Nucleus accumbens (tissue), 56 donors: ENCODE data around the gene NIM1K.
"Not testable (repeated sequence)": the region's sequence is repeated elsewhere in the genome, so short reads cannot be mapped to it uniquely, and the experiment has no call there.

ENCODE experiments used
- DNase-seq, 56 donors: peaks; one replicate each; lab custom pipeline; 2025; lab: John Stamatoyannopoulos, UW

Gene NIM1K

DNA sequence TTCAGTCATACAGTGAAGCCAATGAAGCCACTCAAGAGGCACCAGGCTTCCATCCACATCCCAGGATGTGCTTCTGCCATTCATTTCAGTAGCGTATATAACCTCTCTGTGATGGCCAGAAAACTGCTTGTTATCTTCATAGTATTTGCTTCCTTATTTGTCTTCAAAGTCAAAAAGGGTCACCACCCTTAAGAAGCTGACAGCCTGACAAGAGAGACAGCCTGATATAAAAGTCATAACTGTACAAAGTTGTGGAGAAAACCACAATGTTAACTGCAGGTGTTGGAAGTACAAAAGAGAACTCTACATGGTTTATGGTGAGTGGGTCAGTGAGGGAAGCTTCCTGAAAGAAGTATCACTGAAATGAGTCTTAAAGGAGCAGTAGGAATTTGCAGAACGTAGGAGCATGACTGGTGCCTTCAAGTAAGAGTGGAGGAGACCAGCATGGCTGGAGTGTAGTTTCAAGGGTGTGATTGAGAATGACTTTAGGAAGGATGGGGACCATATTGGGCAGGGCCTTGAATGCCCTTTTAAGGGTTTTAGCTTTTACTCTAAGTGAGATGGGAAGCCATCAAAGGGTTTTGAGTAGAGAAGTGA lies 33.7 kb downstream of the NIM1K start:
- no peak for DNase-seq

DNA sequence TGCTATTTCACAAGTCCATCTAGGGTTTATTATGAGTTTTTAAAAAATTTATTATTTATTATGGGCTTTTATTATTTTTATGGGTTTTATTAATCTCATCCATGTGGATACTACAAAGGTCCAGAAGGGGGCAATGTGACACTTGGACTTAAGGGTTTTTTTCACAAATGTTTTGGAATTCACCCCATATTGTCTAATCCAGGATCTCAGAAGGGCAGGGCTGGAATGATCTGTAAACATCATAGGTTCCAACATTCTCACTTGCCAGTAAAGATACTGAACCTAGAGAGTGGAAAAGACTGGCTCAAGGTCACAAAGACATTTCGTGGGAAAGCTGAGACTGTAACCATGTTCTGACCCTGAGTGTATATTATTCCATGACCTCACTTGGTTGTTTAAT lies 35.6 kb downstream of the NIM1K start:
- DNase-seq = no peak

DNA sequence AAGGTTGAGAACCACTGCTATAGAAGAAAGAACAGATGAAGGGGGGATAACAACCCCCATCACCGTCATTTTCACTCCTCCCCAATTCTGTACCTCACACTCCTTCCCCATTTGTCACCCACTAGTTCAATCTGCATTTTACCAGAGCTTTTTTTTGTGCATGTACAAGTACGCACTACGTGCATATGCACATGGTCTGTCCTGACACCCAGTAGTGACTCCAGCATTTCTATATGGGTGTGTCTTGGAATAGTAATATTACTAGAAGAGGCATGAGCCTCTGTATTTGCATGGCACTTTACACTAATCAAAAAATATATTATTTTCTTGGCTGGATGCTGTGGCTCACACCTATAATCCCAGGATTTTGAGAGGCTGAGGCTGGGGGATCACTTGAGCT lies 38.7 kb downstream of the NIM1K start:
- DNase-seq = no peak

DNA sequence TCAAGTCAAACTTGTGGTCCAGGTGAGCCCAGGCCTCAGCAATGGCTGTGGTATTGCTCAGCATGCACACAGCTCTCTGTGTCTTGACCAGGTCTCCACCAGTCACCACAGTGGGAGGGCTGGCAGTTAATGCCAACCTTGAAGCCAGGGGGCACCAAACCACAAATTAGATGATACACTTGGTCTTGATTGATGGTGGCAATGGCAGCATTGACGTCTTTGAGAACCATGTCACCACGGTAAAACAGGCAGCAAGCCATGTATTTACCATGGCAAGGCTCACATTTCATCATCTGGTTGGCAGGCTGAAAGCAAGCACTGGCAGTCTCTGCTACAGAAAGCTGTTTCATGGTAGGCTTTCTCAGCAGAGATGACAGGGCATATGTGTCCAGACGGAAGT lies 40.0 kb downstream of the NIM1K start:
- no peak for DNase-seq

DNA sequence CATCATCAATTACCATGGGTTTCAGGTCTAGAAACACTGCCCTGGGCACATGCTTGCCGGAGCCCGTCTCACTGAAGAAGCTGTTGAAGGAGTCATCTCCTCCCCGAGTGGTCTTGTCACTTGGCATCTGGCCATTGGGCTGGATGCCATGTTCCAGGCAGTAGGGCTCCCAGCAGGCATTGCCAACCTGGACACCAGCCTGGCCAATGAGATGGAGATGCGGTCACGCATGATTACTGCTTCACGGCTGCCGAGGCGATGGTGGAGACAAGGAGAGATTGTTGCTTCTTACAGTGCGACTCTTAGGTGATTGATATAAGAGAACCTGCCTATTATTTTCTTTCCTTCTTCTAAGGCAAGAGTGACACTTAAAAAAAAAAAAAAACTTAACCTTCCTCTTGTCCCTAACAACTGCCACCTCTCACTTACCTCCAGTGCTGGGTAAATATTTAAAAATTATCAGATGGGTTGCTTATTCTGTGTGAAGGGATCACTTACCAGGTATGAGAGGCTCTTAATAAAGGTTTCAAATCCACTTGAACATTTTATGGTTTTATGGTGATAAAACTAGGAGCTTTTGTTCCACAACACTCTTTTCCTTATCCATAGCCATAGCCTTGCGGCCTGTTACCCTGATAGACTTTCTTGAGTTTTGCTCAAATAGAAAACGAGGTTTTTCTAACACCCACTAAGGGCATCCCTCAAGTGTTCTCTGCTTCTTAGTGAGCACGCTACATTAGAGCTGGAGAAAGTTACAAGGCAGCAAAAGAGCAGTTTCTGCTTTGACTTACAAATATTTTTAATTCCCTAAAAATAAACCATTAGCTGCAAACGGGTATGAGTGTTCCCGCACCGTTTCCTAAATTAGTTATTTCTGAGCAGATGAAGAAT lies 41.2 kb downstream of the NIM1K start:
- DNase-seq = peak in 1 of 56 donors; percentile 12

DNA sequence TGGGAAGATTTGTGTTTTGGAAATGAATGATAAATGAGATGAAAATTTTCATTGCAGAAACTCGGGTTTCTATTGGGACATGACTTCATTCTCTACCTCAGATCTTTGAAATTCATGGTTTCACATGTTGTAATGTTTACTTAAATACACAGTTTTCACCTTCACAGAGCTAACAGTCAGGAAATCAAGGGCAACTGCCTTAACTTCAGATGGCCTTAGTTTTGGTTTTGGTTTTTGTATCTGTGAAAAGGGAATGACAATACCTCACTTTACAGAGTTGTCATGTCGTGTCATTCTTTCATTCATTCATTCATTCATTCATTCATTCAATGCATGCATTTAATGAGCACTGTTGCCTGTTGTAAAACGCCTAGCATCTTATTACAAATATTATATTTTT lies 41.9 kb downstream of the NIM1K start:
- no peak for DNase-seq

DNA sequence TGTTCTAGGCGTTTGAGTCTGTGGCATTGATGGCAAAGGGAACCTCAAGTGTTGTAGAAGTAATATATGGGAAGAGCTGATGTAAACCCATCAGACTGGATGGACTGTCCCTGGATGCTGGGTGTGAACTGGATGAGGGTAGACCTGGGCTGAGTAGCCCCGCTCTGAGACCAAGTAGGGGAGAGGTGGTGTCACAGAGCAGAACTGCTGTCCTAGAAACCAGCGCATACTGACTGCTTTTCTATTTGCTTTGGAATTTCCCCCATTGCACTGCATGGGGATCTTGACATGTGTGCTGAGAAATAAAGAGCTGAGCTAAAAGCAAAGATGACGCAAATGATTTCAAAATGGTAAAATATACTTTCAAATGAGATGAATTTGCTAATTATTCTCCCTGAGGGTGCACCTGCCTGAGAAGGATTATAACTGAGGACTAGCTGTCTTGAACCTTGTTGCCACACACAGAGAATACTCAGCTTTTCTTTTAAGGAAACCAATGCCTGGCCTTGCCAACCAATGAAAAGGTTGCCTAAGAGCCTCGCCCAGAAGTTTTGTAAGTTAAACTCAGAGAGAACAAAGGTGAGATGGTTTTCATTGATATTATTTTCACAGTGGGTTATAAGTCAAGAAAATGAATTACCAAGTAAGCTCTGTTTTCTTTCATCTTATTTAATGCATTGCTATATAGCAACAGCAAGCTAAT lies 44.8 kb downstream of the NIM1K start:
- no peak for DNase-seq

DNA sequence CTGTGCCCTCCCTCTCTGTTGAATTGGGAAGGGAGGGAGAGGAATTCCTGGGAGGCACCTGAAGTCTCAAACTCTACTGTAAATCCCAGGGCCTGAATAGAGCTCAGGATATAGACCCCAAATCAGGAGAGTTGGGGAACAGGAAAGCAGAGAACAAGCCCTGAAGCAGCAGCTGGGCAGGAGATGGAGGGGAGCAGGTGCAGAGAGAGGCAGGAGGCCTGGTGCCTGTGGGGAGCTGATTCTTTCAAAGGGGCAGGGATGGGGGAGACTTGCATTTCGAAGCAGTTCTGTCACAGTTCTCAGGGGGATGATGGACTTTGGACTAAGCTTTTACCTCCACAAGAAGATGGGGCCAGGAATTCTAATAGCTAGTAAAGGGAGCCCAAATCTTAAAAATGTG lies 50.2 kb downstream of the NIM1K start:
- no peak for DNase-seq

DNA sequence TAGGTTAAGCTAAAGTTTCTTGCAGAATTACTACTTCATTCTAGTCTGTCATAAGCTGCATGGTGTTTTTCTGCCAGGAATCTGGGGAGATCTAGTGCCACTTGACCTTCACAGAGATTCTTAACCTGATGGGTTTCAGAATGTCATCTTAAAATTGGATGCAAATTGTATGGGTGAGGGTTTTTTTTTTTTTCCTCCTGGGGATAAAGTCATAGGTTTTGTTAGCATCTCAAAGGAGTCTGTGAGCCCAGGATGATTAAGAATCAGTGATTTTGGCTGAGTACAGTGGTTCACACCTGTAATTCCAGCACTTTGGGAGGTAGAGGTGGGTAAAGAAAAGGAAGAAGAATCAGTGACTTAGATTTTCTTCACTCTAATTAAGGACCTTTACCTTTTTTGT lies 51.2 kb downstream of the NIM1K start:
- no peak for DNase-seq

DNA sequence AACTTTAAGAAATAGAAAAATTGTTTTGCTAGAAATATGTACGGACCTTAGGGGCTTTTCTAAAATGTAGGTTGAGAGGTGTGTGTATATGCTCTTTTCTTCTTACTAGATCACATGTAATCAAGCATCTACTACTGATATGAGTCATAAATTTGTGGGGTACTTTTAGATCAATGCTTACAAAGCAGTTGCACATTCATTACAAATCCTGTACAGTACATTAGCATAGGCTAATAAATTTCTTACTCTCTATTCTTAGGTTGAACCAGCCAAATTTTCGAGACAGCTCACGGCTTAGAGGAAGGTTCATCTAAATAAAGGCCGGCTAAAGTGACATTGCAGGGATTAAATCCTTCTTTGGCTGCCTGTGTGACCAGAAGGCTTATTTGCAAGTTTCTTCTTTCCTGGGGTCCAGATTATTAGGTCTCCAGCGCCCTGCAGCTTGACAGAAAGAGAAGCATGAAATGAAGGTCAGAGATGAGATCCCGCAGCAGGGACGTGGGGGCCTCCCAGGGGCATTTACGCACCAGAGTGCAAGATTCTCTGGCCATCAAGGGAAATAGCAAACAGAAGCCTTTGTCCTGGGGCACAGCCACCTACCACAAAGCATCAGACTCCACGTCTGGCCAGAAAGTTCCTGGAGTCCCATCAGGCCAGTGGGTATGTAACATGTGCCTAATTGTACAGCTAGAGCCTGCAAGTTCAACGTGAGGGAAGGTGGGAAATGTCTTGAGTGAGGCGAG lies 53.0 kb downstream of the NIM1K start:
- no peak for DNase-seq

DNA sequence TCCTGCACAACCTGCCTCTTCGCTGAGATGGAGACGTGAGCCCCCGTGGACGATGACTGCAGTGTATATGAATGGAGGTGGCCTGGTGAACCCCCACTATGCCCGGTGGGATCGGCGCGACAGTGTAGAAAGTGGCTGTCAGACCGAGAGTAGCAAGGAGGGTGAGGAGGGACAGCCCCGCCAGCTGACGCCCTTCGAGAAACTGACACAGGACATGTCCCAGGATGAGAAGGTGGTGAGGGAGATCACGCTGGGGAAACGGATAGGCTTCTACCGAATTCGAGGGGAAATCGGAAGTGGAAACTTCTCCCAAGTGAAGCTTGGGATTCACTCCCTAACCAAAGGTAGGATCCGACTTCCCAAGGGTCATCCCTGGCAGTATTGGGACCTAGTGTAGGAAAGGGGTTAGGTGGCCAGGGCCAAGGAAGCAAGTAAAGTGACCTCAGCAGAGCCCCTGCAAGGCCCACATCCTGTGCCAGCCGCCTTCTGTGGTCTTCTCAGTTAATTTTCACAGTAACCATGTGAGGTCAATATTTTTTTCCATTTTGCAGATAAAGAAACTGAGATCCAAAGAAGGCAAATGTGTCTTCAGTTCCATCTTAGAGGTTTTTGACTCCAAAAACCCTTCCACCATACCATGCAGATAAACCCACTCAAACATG lies 53.8 kb downstream of the NIM1K start:
- no peak for DNase-seq

DNA sequence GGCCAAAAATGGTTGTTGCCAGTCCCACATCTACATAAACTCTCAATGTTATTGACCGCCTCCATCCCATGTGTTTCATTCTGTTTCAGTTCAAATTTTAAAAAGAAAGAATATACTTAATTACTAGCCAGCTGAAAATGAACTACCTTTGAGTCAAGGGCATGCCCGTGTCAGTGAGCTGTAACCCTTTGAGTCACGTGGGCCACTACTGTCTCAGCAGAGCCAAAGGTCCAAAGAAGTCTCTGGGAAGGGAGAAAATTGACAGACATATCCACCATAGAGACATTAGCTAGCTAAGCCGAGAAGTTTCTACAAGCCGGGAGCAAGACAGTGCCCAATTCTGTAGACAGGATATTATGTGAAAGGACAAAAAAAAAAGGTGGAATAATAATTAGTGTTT lies 59.7 kb downstream of the NIM1K start:
- DNase-seq = no peak

DNA sequence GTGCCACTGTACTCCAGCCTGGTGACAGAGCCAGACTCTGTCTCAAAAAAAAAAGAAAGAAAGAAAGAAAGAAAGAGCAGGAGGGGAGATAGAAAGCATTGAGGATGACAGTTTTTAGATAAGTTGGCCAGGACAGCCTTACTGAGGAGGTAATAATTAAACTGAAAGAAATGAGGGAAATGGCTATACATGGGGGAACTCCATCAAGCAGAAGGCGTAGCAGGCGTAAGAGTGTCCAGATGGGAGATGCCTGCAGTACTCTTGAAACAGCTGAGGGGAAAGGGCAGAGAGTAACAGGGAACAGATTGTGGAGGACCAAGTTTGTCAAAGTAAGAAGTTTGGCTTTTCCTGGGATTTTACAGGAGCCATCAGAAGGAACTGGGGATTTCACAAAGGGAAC lies 63.7 kb downstream of the NIM1K start:
- DNase-seq = no peak

DNA sequence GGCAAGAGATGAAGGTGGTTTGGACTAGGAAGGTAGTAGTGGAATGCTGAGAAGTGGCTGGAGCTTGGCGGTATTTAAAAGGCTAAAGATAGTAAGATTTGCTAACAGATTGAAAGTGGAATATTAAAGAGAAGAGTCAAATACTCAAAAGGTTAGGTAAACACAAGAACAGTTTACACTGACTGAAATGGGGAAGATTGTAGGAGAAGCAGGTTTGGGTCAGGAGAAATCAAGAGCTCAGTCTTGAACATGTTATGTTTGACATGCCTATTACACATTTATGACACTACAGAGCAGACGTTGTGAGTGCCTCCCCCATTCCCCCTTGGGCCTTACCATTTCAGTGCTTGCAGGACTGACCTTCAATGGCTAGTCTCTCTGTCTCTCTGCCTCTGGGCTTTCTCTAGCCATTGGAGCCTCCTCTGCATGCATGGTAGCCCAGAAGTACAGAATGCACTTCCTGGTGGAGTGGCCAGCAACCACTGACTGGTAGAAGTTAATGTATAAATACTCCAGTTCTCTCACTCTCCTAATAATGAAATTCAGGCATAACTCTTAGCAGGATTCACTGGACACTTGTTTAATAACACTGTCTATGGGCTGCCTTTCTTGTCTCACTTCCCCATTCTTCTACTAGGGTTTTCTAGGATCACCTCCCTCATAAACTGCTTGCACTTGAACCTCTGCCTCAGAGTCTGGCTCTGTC lies 64.4 kb downstream of the NIM1K start:
- DNase-seq = no peak

DNA sequence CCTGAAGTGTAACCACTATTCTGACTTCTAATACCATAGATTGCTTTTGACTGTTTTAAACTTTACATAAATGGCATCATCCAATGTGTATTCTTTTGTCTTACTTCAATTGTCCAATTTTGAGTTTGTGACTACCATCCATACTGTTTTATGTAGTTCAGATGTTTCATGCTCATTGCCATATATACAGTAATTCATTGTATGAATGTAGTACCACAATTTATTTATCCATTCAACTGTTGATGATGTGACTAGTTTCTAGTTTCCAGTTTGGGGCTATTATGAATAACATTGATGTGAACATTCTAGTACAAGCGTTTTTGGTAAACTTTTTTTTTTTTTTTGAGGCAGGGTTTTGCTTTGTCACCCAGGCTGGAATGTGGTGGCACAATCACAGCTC lies 66.1 kb downstream of the NIM1K start:
- DNase-seq = no peak

DNA sequence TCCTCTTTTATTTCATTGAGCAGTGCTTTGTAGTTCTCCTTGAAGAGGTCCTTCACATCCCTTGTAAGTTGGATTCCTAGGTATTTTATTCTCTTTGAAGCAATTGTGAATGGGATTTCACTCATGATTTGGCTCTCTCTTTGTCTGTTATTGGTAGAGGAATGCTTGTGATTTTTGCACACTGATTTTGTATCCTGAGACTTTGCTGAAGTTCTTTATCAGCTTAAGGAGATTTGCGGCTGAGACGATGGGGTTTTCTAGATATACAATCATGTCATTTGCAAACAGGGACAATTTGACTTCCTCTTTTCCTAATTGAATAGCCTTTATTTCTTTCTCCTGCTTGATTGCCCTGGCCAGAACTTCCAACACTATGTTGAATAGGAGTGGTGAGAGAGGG lies 70.2 kb downstream of the NIM1K start:
- not testable (repeated sequence) for DNase-seq

DNA sequence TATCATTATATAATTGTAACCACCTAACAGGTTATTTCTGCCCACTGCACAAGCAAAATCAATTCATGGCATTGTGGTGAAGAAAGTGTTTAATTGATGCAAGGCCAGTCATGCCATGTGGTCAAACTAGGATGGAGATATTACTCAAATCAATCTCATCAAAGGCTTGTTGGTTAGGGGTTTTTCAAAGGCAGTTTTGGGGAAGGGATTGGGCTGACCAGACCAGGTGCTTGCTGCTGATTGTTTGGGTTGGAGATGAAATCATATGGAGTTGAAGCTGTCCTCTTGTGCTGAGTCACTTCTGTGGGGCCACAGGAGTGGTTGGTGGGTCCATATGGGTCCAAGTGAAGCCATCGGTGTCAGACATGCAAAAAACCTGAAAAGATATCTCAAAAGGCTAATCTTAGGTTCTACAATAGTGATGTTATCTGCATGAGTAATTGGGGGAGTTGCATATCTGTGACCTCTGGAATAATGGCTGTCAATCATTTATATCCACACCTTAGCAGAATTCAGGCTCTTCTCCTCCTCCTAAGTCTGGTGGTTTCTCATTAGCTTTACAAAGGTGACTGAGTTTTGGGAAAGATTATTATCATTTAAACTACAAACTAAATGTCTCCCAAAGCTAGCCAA lies 76.3 kb downstream of the NIM1K start:
- no peak for DNase-seq

DNA sequence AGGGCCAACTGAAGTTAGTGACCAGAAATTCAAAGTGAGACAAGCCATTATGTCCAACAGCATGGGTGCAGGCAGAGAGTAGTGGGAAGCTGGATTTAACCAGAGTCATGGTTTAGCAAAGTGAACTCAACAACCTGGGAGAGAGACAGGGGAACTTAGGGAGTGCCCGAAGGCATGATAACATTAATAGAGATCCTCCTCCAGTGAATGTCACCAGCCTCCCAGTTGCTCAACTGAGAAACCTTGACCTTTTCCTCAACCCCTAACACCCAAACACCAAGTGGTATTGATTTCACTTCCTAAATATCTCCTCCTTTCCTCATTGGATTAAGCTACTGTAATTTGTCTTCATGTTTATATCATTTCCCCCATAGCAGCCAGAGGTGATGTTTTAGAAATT lies 78.6 kb downstream of the NIM1K start:
- DNase-seq = no peak

DNA sequence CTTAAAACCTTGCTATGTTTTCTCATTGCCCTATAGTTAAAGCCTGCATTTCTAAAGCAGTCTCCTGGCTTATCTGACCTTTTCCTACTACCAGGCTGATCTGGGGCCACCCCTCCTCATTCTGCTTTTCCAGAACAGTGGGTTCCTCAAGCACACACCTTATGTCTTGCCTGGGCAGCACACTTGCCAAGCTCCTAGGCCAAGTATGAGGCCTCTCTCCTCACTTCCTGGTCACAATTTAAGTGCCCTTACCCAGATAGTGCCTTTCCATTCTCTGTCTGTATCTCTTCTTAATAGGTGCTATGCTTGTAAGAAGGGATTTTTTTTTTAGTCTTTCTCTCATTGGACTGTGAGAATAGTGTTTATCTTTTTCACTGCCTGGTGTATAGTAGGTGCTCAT lies 81.5 kb downstream of the NIM1K start:
- DNase-seq = no peak
